Suprapubic skin (tissue), 4 donors: Measurements from ENCODE around the gene EPHB1.

ENCODE experiments used
- POLR2A ChIP-seq, 2 donors: fragments of 450-650 bp; IDR thresholded peaks; one replicate each; pipeline ENCODE4 v1.6.1; 2017; ENCODE audit warnings: antibody characterized with exemption in 2 of 2, mild to moderate bottlenecking in 2 of 2, moderate library complexity in 2 of 2
- POLR2AphosphoS5 ChIP-seq, 3 donors: sonication (generic); formaldehyde crosslinking; IDR thresholded peaks; one replicate each; pipeline ENCODE4 v1.6.1; 2017; ENCODE audit warnings: antibody characterized with exemption in 3 of 3
- TF ChIP-seq, protein P1 (sequence below), 2 donors: fragments of 200-600 bp in 1 of 2; fragments of 450-650 bp in 1 of 2; sonication (generic) in 1 of 2; IDR thresholded peaks; one replicate each; pipeline ENCODE4 v1.5.1; 2016 to 2019; ENCODE audit warnings: antibody characterized with exemption in 2 of 2, mild to moderate bottlenecking in 1 of 2, moderate library complexity in 1 of 2

GRCh38 chr3:135301670-135302069, 506.6 kb downstream of the EPHB1 start:
- TF ChIP-seq, protein P1, sequence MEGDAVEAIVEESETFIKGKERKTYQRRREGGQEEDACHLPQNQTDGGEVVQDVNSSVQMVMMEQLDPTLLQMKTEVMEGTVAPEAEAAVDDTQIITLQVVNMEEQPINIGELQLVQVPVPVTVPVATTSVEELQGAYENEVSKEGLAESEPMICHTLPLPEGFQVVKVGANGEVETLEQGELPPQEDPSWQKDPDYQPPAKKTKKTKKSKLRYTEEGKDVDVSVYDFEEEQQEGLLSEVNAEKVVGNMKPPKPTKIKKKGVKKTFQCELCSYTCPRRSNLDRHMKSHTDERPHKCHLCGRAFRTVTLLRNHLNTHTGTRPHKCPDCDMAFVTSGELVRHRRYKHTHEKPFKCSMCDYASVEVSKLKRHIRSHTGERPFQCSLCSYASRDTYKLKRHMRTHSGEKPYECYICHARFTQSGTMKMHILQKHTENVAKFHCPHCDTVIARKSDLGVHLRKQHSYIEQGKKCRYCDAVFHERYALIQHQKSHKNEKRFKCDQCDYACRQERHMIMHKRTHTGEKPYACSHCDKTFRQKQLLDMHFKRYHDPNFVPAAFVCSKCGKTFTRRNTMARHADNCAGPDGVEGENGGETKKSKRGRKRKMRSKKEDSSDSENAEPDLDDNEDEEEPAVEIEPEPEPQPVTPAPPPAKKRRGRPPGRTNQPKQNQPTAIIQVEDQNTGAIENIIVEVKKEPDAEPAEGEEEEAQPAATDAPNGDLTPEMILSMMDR (IDR thresholded peaks at IDR 0.05) = no peak
- TF ChIP-seq POLR2A (IDR thresholded peaks at IDR 0.05) (no peak), POLR2AphosphoS5 (IDR thresholded peaks at IDR 0.05) (no peak)
